Heart left ventricle (tissue), 16 donors: ENCODE data around the gene LLGL2. TPM values are rescaled to one million over a fixed set of nuclear protein-coding genes. Genes with fewer than 3 reads are reported as not detected.
"Not testable (repeated sequence)": the region's sequence is repeated elsewhere in the genome, so short reads cannot be mapped to it uniquely, and the experiment has no call there.

Experiments used
- ATAC-seq, 4 donors: fragments of 200-7000 bp; cut with Tn5 transposase; one replicate each; pipeline ENCODE4 v1.9.1; 2020 to 2022; ENCODE audit warnings: moderate library complexity in 4 of 4, mild to moderate bottlenecking in 3 of 4, moderate number of reproducible peaks in 1 of 4
- DNase-seq, 5 donors: peaks; one replicate each; pipeline ENCODE4 v3.0.0-alpha.2; 2020
- H3K27ac ChIP-seq, 12 donors: fragments of 200-600 bp; sonication (generic) in 4 of 12; one replicate each; pipeline versions ENCODE4 v1.5.0 to v1.8.0; 2016 to 2022; ENCODE audit warnings: mild to moderate bottlenecking in 2 of 12
- H3K27me3 ChIP-seq, 9 donors: fragments of 200-600 bp; sonication (generic) in 2 of 9; one replicate each; pipeline versions ENCODE4 v1.5.1 to v1.8.0; 2016 to 2022; ENCODE audit warnings: mild to moderate bottlenecking in 3 of 9
- H3K36me3 ChIP-seq, 9 donors: fragments of 200-600 bp; sonication (generic) in 2 of 9; one replicate each; pipeline versions ENCODE4 v1.5.0 to v1.8.0; 2018 to 2022; ENCODE audit warnings: mild to moderate bottlenecking in 2 of 9
- H3K4me1 ChIP-seq, 12 donors: fragments of 200-600 bp; sonication (generic) in 4 of 12; one replicate each; pipeline versions ENCODE4 v1.5.0 to v1.8.0; 2016 to 2022; ENCODE audit warnings: mild to moderate bottlenecking in 3 of 12
- H3K4me3 ChIP-seq, 12 donors: fragments of 200-600 bp; sonication (generic) in 4 of 12; one replicate each; pipeline versions ENCODE4 v1.5.0 to v1.8.0; 2017 to 2022; ENCODE audit warnings: mild to moderate bottlenecking in 9 of 12, moderate library complexity in 4 of 12
- H3K9me3 ChIP-seq, 12 donors: fragments of 200-600 bp; sonication (generic) in 4 of 12; one replicate each; pipeline versions ENCODE4 v1.5.0 to v1.8.0; 2016 to 2022; ENCODE audit warnings: mild to moderate bottlenecking in 1 of 12
- POLR2A ChIP-seq, 2 donors: fragments of 450-650 bp; IDR thresholded peaks; one replicate each; pipeline ENCODE4 v1.6.1; 2017; ENCODE audit warnings: antibody characterized with exemption in 2 of 2, mild to moderate bottlenecking in 2 of 2, moderate library complexity in 2 of 2
- WGBS, 4 donors: extraction: QIAGEN DNeasy Blood & Tissue Kit in 2 of 4; methylation state at CpG; one replicate each; pipeline versions ENCODE4 v1.1.5 to v1.1.7; 2013 to 2018; 5-methylcytosine and 5-hydroxymethylcytosine counted together
- intact Hi-C, 10 donors: fragments of 100-400 bp; cut with DNase I; formaldehyde crosslinking; loops; one replicate each; pipeline versions ENCODE4 v1.11.1 to v1.14.2; 2022
- polyA plus RNA-seq, 2 donors: library from polyadenylated mRNA; stranded (reverse); fragments of 200-250 nt; gene quantifications; one replicate each; pipeline ENCODE4 v1.2.3, GENCODE V29; 2013
- total RNA-seq, 9 donors: library from RNA; depleted of rRNA in 2 of 9; stranded (reverse); fragments of >200 nt in 2 of 9; fragmentation: NEBNext Ultra II Directional in 3 of 9; extraction: Animal tissue kit (Norgen Biotek cat#: 25700) in 3 of 9; gene quantifications; one replicate each; pipeline versions ENCODE4 v1.1.0 to v1.2.4, GENCODE V29; 2016 to 2023
- TF ChIP-seq, protein P1 (sequence below), 12 donors: fragments of 200-600 bp; sonication (generic) in 4 of 12; IDR thresholded peaks; one replicate each; pipeline versions ENCODE4 v1.5.0 to v1.8.0; 2018 to 2022; ENCODE audit warnings: antibody characterized with exemption in 12 of 12, mild to moderate bottlenecking in 5 of 12
- donor health status: ischemic (EF 13 %, LVEDD 7.1; RV severe dilation, severe dysfunction).
- donor health status: healthy with polysubstance abuse.
- donor health status: DM: no; HTN: yes; CAD: no.
- donor health status: DM: no; HTN: no; CAD: no.
- donor health status: ischemic (EF 25% LVEDD 6.9; RV normal size, moderate dysfunction).
- donor health status: ischemic (EF 25% LVEDD 5.7; RV mildly dilated, moderate dysfunction).
- donor health status: healthy.
- donor health status: DM: yes; HTN: yes; CAD: no.
- donor health status: ischemic (EF 35%, LVEDD 5.7; RV mildly dilated, moderate dysfunction).
- donor health status: nonischemic (EF 11% LVEDD 7.7; RV severe dilation, severe dysfunction).
- donor health status: DM: yes; HTN: yes; CAD: no.
- donor health status: PGD.
- donor health status: ischemic (EF 29% LVEDD 5.4; RV normal size, mild dysfunction).
- donor health status: nonischemic (EF 23%, LVEDD 6.1; RV moderate dilation, normal function).

LLGL2 gene
- total and polyA plus RNA-seq, 11 donors, result 1.8 to 8.1 (median 3.6) TPM

DNA sequence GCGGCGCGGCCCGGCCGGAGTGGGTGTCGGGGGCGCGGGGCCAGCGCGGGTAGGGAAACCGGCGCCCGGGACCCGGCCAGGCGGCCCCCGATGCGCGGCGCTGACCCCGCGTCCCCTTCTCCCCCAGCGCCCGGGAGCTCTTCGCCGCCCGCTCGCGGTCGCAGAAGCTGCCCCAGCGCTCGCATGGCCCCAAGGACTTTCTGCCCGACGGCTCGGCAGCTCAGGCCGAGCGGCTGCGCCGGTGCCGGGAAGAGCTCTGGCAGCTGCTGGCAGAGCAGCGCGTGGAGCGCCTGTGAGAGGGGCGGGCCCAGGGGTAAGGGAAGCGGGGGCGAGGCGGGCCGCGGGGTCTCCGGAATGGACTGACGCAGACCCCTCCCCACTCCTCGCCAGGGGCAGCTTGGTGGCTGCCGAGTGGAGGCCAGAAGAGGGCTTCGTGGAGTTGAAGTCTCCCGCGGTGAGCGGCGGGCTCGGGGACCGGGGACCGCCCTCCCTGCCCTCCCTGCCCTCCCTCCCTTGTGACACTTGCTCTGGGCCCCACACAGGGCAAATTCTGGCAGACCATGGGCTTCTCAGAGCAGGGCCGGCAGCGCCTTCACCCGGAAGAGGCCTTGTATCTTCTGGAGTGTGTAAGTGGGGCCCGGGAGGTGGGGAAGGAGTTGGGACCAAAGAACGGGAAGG is 8.7 kb upstream of the LLGL2 start:
- WGBS, 4 donors, result 1% methylated on average over 14 to 65 of the region's 65 CpGs
- Histone ChIP-seq H3K9me3 (no peaks in the 10 kb centered on the region), H3K36me3 (peaks cover 0 to 33% (median 11%) of the 10 kb centered on the region in 9 donors), H3K4me3 (peak overlapping the region; percentile 77 to 99 (median 93)), H3K27ac (peak overlapping the region in 11 of 12 donors; percentile 46 to 95 (median 70)), H3K4me1 (peaks cover 3 to 47% (median 30%) of the 10 kb centered on the region in 12 donors), H3K27me3 (no peaks in the 10 kb centered on the region)
- no peak for ATAC-seq
- DNase-seq, result peak in 4 of 5 donors; percentile 38 to 75 (median 42)
- no peak for TF ChIP-seq POLR2A (IDR thresholded peaks at IDR 0.05)
- intact Hi-C loops, result loop anchor here in 8 of 10 donors (1.0 to 10.0 kb wide), 10 partner anchors 59 to 232 kb away; partner anchors contain the start of genes MYO15B (in 5 of the 8), TMEM94 (in 4 of the 8) and SLC25A19 (in 1 of the 8)

DNA sequence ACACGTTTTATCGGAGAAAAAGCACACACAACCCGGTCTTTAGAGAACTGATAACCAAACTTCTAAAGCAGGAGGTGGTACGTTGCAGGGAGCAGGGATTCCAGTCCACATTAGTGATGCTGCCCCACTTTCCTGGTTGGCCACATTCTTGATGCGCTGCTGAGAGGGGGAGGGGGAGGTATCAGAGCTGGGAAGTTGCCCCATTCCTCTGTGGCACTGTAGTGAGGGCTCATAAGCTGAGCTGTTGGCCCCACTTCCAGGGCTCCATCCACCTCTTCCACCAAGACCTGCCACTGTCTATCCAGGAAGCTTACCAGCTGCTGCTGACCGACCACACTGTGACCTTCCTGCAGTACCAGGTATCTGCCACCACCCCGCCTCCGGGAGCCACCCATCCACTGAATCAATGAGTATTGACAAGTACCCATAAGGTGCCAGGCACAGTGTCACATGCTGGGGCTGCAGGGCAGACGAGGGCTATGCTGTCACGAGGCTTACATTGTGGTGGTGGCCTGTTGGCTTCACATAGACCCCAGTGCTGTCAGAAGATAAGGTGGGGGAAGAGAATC is 8.1 kb upstream of the LLGL2 start:
- Histone ChIP-seq H3K4me3 (peak overlapping the region; percentile 77 to 99 (median 93)), H3K36me3 (peaks cover 0 to 33% (median 14%) of the 10 kb centered on the region in 9 donors), H3K9me3 (no peaks in the 10 kb centered on the region), H3K27me3 (no peaks in the 10 kb centered on the region), H3K4me1 (peaks cover 0 to 41% (median 24%) of the 10 kb centered on the region in 12 donors), H3K27ac (peak overlapping the region in 3 of 12 donors; percentile 73 to 93 (median 90))
- DNase-seq (peak in 1 of 5 donors; percentile 19), ATAC-seq (no peak)
- 38 to 47% (median 40%) methylated on average over 10 of the region's 10 CpGs for WGBS, 4 donors
- intact Hi-C loops, result loop anchor here in 8 of 10 donors (2.0 to 10.0 kb wide), 8 partner anchors 60 to 233 kb away; partner anchors contain the start of genes MYO15B (in 5 of the 8), TMEM94 (in 3 of the 8) and SLC25A19 (in 1 of the 8)
- TF ChIP-seq, protein P1, sequence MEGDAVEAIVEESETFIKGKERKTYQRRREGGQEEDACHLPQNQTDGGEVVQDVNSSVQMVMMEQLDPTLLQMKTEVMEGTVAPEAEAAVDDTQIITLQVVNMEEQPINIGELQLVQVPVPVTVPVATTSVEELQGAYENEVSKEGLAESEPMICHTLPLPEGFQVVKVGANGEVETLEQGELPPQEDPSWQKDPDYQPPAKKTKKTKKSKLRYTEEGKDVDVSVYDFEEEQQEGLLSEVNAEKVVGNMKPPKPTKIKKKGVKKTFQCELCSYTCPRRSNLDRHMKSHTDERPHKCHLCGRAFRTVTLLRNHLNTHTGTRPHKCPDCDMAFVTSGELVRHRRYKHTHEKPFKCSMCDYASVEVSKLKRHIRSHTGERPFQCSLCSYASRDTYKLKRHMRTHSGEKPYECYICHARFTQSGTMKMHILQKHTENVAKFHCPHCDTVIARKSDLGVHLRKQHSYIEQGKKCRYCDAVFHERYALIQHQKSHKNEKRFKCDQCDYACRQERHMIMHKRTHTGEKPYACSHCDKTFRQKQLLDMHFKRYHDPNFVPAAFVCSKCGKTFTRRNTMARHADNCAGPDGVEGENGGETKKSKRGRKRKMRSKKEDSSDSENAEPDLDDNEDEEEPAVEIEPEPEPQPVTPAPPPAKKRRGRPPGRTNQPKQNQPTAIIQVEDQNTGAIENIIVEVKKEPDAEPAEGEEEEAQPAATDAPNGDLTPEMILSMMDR (IDR thresholded peaks at IDR 0.05), result no peak
- TF ChIP-seq POLR2A (IDR thresholded peaks at IDR 0.05), result no peak

DNA sequence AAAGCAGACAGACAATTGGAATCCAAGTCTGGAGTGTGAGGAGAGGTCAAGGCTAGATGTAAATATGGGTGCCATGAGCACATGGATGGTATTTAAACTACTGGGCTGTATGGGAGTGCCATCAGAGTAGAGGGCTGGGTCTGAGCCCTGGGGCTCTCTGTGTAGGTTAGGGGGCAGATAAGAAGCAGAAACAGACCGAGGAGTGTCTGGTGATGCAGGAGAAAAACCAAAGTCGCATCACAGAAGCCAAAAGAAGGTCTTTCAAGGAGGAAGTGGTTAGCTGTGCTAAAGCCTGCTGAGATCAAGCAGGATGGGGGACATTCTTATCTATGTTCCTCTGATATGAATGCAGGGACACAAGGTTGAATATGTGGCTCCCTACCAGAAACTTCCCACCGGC is 7.3 kb upstream of the LLGL2 start:
- Histone ChIP-seq H3K36me3 (peaks cover 0 to 27% (median 15%) of the 10 kb centered on the region in 9 donors), H3K9me3 (no peaks in the 10 kb centered on the region), H3K27ac (peak overlapping the region in 1 of 12 donors; percentile 73), H3K4me3 (peak overlapping the region in 1 of 12 donors; percentile 95), H3K27me3 (no peaks in the 10 kb centered on the region), H3K4me1 (peaks cover 0 to 33% (median 19%) of the 10 kb centered on the region in 12 donors)
- 74 to 89% (median 85%) methylated on average over 3 of the region's 3 CpGs for WGBS, 4 donors
- no peak for ATAC-seq
- DNase-seq, result no peak
- no peak for TF ChIP-seq POLR2A (IDR thresholded peaks at IDR 0.05)
- intact Hi-C loops, result loop anchor here in 8 of 10 donors (5.0 to 10.0 kb wide), 7 partner anchors 61 to 233 kb away; partner anchors contain the start of genes MYO15B (in 5 of the 8), TMEM94 (in 3 of the 8) and SLC25A19 (in 1 of the 8)

DNA sequence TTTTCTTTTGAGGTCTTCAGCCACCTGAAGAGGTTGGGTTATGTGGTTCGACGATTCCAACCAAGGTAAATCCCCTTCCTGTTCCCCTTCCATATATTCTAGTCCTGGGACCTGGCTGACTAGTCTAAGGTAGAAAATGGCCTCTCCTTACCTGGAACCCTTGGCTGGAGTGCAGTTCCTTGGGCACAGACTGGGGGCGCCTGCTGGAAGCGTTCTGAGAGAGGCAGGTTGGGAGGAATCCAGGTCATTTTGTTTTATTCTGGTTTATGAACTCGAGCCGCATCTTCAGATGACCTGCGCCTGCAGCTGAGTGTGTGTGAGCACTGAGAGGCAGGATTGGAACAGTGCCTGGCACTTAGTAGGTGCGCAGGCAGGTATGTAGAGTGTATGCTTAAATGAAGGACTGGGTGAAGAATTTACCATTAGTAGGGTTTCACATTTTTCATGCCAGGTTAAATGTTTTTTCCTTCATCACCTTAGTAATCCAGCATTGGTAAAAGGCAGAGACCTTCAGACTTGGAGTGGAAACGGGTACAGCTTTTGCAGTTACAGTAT is 6.4 kb upstream of the LLGL2 start:
- peaks cover 0 to 24% (median 17%) of the 10 kb centered on the region in 12 donors for H3K4me1 ChIP-seq
- no peak for ATAC-seq
- intact Hi-C loops, result loop anchor here in 8 of 10 donors (5.0 to 10.0 kb wide), 7 partner anchors 62 to 234 kb away; partner anchors contain the start of genes MYO15B (in 5 of the 8), TMEM94 (in 3 of the 8) and SLC25A19 (in 1 of the 8)
- peaks cover 0 to 25% (median 12%) of the 10 kb centered on the region in 9 donors for H3K36me3 ChIP-seq
- H3K27ac ChIP-seq, result peak overlapping the region in 1 of 12 donors; percentile 73
- WGBS, 4 donors, result 91 to 97% (median 95%) methylated on average over 9 of the region's 9 CpGs
- DNase-seq, result no peak
- no peak overlapping the region for H3K4me3 ChIP-seq
- no peaks in the 10 kb centered on the region for H3K9me3 ChIP-seq
- H3K27me3 ChIP-seq, result no peaks in the 10 kb centered on the region
- TF ChIP-seq, protein P1 (IDR thresholded peaks at IDR 0.05), result no peak
- TF ChIP-seq POLR2A (IDR thresholded peaks at IDR 0.05), result no peak

DNA sequence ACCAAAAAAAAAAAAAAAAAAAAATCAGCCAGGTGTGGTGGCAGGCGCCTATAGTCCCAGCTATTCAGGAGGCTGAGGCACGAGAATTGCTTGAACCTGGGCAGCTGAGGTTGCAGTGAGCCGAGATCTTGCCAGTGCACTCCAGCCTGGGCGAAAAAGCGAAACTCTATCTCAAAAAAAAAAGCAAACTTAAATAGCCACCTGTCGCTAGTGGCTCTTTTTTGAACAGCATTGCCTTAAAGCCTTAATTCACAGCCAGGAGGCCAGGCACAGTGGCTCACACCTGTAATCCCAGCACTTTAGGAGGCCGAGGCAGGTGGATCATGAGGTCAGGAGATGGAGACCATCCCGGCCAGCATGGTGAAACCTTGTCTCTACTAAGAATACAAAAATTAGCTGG is 5.1 kb upstream of the LLGL2 start:
- not testable (repeated sequence) for DNase-seq, H3K4me3 ChIP-seq, ATAC-seq, H3K9me3 ChIP-seq, H3K27me3 ChIP-seq, H3K27ac ChIP-seq
- peaks cover 0 to 25% (median 18%) of the 10 kb centered on the region in 12 donors for H3K4me1 ChIP-seq
- intact Hi-C loops, result loop anchor here in 5 of 10 donors (5.0 to 10.0 kb wide), 4 partner anchors 64 to 196 kb away; partner anchors contain the start of gene MYO15B (in 2 of the 5)
- H3K36me3 ChIP-seq, result peaks cover 0 to 25% (median 12%) of the 10 kb centered on the region in 9 donors
- 92 to 96% (median 96%) methylated on average over 8 of the region's 8 CpGs for whole genome bisulfite sequencing, 4 donors
